Stimulated activated CD8-positive, alpha-beta memory T cell treated with anti-CD3 and anti-CD28 coated beads, Interleukin-15, amount 100 ng/mL, for 1 hour (primary cell): ENCODE data around the gene PLEKHN1.

Experiments
- DNase-seq: peaks from one replicate; pipeline ENCODE4 v3.0.0-alpha.2; 2020; ENCODE audit warnings: low read depth

PLEKHN1 gene

DNA sequence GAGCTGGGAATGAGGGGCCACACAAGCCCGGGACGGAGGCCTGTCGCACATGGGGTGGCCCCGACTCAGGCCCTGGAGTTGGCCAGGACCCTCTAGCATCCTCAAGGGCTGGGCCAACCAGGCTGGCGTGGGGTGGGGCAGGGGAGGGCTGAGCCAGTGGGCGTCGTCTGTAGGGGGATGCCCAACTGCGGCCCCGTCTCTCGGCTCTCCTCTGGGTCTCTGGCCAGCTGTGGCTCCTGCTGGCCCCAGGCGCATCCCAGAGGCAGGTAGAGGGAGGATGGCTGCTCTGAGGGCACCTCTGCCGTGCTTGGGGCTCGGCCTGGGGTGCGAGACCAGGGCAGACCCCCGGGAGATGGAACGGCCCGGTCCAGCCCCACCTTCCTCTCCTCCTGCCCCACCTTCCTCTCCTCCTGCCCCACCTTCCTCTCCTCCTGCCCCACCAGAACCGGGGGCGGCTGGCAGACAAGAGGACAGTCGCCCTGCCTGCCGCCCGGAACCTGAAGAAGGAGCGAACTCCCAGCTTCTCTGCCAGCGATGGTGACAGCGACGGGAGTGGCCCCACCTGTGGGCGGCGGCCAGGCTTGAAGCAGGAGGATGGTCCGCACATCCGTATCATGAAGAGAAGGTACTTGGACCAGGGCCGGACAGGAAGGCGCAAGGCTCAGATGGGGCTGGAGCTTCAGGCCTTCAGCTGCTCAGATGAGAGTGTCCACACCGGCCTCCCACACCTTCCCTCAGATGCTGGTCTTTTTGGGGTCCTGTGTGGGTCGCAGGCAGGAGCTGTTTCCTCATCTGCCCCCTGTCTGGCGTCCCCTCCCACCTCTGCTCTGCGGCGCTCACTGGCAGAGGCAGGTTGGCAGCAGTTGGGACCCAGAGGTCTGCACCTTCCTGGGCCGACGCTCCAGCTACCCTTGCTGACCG, 36.3 kb upstream of the PLEKHN1 start:
- DNase-seq = no peak

DNA sequence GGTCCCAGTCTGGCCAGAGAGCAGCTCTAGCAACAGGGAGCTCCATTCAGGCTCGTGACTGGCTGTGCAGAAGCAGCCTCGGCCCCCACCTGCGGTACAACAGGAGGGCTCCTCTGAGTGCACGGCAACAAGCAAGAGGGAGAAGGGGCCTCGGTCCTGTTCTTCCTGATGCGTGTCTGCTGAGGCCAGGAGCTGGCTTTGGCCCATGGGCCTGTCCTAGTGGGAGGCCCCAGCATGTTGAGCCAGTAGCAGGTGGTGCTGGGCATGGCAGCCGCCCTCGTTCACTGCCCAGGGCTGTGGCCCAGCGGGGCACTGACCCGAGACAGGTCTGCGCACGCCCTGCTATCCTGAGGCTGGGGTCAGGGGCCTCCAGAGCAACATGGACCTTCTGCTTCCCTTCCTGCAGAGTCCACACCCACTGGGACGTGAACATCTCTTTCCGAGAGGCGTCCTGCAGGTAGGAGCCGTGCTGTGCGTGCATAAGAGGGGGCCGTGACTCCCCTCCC, 35.6 kb upstream of the PLEKHN1 start:
- no peak for DNase-seq

DNA sequence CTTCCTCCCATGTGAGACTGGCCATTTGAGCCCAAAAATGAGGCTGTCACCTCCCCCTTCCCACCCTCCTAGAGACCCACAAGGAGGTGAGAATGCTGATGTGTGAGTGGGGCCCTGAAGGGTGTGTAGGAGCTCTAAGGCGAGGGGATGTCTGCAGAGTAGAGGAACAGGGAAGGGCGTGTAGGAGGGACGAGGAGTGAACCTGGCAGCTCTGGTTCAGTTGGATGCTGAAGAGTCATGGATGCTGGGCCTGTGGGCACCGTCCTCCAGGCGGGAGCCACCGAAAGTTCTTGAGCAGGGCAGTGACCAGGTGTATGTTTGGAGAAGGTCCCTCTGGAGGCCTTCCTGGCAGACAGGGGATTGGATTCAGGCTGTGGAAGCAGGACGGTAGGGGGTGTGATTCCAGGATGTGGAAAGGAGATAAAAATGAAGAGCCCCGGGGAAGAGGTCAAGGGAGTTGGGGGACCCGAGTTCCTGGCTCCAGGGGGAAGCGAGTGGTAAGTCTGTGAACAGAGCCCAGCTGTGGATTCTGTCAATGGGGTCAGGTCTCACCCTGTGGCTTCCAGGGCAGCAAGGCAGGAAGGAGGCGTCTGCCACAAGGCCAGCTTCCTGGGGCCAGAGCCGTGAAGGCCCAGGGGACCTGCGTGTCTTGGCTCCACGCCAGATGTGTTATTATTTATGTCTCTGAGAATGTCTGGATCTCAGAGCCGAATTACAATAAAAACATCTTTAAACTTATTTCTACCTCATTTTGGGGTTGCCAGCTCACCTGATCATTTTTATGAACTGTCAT, 34.7 kb upstream of the PLEKHN1 start:
- DNase-seq = no peak

DNA sequence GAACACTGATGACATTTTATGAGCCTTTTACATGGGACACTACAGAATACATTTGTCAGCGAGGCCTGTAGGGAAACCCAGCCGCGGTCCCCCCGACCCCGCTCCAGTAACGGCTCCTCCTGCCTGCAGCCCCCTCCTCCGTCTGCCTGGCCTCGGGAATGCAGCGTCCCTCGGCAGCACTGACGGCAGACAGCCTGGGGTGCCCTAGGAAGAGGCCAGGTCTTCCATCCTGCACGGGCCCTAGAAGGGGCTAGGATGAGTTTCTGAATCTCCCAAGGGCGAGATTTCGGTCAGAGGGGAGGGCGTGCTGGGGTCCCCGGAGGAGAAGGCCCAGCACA, 34.1 kb upstream of the PLEKHN1 start:
- DNase-seq = no peak

DNA sequence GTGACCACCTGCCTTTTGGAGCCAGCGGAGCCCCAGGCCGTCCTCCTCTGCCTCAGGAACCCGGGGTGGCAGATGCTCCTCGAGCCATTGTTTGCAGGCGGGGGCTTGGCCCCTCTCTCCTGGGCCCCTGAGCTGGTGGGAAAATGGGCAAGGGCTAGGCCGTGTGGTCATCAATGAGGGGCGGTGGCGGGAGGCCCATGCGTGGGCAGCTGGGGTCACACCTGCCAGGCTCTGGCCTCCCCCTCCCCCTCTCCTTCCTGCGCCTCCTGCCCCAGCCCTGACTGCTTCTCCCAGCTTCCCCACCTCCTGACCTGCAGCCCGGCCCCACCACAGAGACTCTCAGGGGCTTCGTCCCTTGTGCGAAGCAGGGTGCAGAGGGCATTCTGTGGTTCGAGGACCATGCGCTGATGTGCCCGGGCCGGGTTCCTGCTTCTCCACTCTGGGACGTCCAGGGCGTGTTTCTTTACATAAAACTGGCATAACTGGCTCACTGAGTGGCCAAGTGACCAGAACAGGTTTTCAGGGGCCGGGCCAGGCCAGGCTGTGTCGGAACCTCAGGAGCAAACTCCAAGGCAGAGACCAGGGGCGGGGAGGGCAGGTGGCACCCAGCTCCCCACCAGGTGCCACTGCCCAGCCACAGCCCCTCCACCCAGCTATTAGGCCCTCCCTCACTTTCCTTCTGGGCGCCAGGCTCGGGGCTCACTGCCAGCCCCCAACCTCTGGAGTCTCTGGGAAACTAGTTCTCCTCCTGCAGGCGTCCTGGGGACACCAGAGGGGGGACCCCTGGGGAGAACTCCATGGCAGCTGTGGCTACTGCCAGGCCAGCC, 33.3 kb upstream of the PLEKHN1 start:
- no peak for DNase-seq

DNA sequence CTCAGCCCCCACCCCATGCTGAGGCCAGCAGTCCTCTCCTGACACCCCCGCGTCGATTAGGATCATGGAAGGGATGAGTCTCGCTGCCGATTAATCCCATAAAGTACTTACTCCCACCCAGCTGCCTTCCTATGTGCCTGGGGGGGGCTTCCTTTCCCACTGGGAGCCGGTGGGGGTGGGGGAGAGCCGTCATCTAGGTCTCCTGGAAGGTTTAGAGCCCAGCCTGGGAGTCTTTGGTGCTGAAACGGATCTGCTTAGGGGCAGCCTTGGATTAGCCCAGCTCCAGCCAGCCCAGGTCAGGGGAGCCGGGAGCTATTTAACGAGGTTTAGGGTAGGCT, 32.7 kb upstream of the PLEKHN1 start:
- DNase-seq = no peak

DNA sequence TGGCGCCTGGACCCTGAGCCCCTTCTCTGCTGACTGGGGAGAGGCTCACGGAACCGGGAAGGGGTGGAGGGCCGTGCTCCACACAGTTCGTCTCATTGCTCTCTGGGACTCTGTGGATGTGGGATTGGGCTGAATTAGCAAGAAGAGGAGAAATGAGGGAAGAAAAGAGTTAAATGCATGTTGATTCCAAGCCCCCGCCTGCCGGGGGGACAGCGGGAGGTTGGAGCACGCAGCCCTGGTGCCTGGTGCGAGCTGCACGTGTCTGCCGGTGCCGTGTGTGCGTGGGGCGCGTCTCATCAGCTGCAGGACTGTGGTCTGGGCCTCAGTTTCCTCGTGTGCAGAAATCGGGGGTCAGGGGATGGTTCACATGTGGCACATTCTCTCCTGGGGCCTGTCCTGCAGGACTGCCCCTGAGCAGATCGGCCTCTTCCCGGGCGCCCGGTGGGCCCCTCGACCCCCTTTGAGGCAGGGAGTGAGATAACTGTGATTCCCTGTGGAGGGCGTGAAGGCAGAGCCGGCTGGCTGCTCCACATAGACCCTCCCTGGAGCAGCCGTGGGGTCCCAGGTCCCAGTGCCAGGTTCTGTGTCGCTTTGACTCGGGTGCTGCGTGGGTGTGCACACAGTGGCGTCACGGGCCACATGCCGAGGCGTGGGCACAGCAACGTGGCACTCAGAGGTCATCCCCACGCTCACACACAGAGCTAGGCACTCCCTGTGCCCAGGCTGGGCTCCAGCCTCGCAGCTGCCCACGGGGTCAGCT, 31.1 kb upstream of the PLEKHN1 start:
- no peak for DNase-seq

DNA sequence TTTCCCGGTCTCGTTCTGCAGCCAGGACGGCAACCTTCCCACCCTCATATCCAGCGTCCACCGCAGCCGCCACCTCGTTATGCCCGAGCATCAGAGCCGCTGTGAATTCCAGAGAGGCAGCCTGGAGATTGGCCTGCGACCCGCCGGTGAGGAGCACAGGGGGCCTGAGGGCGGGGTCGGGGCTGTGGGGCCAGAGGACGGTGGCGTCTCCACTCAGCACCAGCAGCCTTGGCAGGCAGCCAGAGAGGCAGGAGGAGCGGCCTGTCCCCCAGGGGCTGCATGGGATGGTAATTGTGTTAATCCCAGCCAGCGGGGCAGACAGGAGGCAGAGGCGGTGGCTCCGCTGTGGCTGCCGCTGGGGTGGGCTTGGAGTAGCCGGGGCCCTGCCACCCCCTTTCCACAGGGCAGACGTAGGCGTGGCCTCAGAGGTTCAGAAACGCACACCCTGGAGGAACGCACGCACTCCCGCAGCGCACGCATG, 30.5 kb upstream of the PLEKHN1 start:
- DNase-seq = no peak

DNA sequence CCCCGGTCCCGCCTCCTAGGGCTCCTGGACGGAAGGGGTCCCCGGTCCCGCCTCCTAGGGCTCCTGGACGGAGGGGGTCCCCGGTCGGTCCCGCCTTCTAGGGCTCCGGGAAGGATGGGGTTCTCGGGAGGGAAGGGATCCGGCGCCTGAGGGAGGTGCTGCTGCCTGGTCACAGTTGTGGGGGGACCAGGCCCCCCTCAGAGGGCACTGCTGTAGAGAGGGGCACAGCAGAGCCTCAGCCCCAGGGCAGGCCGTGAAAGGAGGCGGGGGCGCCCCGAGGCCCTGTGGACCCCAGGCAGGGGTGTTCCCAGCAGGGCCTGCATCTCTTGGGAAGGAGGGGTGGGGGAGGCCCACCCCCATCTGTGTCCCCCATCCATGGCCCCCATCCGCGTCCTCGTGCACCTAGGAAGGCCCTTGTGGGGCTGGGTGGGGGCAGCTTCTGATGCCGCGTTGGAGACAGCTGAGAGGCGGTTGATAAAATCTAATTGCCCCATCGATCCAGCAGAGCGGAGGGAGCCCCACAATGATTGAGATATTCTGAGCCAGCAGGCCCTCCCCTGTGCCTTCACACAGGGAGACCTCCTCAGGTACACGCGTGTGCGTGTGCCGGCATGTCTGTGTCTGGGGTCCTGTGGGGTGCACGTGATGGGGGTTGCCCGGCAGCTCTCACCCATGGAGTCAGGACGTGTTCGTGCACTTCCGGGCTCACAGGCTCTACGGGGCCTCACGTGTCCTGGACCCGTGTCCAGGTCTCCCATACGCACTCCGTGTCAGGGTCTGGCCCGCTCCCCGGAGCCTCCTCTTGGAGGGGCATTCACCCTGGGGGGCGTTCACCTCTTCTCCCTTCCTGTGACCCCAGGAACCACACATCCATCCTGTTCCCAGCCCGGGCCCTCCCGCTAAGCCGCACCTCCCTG, 29.7 kb upstream of the PLEKHN1 start:
- DNase-seq = no peak

DNA sequence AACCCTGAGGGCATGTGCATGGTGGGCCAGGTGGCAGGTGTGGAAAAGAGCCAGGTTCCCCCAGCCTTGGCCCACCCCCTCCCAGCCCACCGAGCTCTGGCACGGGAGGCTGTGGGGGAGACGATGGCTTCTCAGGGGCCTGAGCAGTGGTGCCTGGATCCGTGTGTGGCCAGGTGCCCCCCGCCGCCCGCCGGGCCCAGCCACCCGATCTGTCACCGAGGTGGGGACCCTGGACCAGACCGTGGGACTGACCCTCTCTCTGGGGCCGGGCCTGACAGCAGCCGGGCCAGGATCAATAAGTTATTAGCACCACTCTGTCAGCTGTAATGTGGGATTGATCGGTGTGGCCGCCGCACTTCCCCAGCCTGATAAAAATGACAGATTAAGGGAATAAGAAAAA, 28.8 kb upstream of the PLEKHN1 start:
- no peak for DNase-seq

DNA sequence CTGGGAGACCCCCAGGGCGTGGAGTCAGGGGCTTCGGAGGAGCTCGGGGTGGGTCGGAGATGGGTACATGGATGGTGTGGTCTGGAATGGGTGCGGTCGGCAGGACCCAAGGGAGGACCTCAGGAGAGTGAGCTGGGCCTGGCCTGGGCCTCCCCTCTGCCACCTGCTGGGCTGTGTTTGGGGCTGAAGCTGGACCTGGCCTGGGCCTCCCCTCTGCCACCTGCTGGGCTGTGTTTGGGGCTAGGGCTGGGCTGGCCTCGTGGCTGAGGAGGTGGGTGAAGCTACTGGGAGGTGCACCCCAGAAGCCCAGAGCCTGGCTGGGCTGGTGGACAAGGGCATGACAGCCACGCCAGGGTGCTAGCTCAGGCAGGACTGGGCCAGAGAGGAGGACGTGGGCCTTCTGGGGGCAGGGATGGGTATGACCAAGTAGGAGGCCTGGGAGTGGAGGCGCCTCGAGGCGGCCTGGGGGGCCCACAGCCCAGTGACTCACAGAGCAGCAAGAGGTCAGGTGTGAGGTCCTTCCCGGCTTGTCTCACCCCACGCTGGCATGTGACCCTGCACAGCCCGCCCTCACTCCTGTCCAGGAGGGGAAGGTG, 28.1 kb upstream of the PLEKHN1 start:
- no peak for DNase-seq

DNA sequence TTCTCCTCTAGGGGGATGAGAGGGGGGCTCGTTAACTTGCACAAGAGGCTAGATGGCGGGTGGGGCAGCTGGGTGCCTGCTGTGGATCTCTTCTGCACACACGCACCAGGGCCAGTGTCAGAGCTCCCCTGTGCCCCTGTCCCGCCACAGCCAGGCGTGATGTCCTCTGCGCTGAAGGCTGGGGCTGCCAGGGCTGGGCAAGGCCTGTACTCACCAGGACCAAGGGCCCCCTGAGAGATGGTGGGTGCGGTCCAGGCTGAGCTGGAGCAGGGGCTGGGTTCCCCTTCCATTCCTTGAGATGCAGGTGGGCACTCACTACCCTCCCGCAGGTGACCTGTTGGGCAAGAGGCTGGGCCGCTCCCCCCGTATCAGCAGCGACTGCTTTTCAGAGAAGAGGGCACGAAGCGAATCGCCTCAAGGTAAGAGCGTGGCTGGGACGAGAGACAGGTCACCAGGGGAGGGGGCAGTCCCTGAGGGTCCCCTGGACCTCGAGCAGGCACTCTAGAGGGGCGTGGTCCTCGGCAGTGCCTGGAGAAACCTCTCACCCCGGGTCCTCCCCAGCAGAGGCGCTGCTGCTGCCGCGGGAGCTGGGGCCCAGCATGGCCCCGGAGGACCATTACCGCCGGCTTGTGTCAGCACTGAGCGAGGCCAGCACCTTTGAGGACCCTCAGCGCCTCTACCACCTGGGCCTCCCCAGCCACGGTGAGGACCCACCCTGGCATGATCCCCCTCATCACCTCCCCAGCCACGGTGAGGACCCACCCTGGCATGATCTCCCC, 27.4 kb upstream of the PLEKHN1 start:
- DNase-seq = no peak

DNA sequence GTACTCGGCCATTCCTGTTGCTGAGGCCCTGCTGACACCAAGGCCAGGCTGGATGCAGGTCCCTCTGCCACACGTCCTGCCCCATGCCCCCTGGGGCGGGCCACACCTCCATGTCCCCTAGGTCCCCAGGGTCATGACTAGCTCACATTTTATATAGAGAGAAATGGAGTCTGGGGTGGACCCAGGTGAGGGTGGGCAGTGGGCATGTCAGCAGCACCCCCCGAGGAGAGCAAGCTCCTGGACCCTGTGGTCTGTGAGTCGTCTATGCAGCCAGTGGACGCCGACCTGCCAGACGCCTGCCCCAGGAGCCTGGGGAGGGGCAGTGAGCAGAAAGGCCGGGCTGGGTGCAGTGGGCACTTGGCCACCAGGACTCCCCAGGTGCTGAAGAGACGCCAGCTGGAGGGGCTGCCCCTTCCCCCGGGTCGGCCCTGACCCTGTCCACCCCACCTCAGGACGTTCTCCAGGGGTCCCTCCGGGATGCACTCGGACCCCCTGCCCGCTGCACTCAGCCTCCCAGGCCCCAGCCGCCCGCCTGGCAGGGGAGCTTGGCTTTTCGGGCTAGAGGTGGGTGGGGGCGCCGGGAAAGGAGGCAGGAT, 26.7 kb upstream of the PLEKHN1 start:
- no peak for DNase-seq

DNA sequence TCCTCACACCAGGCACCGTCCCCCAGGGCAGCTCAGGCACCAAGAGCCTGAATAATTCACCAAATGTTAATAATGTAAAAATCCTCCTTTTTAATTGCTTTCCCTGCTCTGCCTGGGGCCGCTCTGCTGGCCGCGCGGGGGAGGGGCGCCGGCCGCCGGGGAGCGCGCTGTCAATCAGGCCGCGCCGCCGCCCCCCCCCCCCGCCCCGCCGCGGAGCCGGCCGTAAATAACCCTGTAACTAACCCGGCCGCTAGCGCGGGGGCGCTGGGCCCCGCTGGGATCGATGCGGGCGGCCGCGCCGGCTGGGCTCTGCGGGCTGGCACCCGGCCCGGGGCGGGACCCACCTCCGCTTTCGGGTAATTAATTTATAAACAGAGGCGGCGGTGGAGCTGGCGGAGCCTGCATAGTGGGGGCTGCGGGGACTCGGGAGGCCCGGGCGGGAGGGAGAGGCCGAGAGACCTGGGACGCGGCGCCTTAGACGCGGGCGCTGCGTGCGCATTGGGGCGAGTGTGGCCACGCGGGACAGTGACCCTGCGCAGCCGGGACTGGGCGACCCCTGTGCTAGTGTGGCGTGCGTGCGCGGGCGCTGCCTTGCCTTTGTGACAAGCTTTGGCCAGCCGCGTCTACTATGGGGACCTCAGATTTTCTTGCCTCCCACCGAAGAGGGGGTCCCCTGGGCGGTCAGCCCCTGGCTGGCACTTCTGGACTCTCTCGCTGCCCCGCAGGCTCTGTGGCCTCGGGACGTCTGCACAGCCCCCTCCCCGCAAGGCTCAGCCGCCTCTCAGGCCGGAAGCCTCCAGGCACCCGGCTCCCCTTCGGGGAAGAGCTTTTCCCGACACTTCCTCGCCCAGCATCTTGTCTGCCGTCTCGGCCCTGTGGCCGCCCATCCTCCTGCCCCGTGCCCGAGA, 25.9 kb upstream of the PLEKHN1 start:
- DNase-seq = no peak

DNA sequence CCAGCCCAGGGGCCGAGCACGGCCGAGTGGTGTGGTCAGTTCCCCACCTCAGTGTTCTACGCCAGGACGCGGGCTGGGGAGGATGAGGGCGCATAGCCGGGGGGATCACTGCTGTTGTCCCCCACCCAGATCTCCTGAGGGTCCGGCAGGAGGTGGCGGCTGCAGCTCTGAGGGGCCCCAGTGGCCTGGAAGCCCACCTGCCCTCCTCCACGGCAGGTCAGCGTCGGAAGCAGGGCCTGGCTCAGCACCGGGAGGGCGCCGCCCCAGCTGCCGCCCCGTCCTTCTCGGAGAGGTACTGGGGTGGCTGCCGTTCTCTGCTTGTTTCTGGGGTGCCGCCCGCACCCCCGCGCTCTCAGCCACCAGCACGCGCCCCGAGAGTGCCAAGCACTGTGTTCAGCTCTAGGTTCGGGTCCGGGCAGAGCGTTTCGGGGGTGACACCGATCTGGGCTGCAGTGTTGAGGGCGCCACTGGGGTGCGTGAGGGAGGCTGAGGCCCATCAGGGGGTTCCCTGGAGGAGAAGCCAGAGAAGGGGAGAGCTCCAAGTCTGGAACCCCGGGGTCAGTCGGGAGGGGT, 25.2 kb upstream of the PLEKHN1 start:
- DNase-seq = no peak

DNA sequence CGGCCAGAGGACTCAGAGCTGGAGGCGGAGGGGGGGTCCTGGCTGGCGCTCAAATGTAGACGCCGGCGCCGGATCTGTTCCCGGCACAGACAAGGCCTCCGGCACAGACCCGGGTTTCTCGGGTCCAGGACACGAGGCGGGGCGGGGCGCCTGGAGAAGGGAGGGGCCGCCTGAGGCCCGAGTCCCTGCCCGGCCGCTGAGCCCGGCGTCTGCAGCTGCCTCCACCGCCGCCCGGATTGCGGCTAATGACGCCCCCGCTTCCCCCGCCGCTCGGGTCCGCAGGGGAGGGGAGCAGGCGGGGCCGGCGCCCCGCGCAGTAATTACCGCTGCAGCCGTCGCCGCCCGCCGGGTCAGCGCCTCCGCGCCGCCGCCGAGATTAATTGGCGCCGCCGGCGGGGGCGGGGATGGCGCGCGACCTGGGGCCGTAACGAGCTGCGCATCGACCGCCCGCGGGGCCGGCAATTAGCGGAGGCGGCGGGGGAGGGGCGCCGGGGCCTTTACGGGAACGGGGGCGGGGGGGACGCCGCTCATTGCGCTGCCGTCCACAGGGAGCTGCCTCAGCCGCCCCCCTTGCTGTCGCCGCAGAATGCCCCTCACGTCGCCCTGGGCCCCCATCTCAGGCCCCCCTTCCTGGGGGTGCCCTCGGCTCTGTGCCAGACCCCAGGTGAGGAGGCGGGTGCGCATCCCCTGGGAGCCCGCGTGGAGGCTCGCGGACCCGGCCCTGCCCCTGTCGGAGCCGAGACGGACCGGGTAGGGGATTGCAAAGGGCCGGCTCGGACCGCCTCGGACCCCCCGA, 24.5 kb upstream of the PLEKHN1 start:
- no peak for DNase-seq

DNA sequence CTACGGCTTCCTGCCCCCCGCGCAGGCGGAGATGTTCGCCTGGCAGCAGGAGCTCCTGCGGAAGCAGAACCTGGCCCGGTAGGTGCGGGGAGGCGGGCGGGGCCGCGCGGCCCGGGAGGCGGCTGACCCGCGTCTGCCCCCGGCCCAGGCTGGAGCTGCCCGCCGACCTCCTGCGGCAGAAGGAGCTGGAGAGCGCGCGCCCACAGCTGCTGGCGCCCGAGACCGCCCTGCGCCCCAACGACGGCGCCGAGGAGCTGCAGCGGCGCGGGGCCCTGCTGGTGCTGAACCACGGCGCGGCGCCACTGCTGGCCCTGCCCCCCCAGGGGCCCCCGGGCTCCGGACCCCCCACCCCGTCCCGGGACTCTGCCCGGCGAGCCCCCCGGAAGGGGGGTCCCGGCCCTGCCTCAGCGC, 23.9 kb upstream of the PLEKHN1 start:
- no peak for DNase-seq
